ENCODE measurements around the gene FAM120A.

DNA sequence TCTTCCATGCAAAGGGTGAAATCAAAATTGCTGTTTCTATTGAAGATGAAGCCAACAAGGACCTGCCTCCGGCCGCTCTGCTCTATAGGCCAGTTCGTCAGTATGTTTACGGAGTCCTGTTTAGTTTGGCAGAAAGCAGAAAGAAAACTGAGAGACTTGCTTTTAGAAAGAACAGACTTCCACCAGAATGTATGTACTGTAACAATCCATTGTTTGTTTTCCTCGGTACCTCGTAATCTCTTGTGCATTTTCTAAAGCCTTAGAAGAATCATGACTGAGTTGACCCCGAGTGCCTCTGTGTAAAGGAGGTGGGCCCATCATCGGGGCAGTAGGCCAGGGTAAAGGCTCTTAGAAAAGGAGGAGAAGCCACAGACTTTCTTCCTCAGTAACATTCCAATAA, 80.7 kb downstream of the FAM120A start:
- TF ChIP-seq, protein P1, sequence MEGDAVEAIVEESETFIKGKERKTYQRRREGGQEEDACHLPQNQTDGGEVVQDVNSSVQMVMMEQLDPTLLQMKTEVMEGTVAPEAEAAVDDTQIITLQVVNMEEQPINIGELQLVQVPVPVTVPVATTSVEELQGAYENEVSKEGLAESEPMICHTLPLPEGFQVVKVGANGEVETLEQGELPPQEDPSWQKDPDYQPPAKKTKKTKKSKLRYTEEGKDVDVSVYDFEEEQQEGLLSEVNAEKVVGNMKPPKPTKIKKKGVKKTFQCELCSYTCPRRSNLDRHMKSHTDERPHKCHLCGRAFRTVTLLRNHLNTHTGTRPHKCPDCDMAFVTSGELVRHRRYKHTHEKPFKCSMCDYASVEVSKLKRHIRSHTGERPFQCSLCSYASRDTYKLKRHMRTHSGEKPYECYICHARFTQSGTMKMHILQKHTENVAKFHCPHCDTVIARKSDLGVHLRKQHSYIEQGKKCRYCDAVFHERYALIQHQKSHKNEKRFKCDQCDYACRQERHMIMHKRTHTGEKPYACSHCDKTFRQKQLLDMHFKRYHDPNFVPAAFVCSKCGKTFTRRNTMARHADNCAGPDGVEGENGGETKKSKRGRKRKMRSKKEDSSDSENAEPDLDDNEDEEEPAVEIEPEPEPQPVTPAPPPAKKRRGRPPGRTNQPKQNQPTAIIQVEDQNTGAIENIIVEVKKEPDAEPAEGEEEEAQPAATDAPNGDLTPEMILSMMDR (conservative IDR thresholded peaks at IDR 0.05; ENCODE audit: low read depth, low read length) = no peak
- TF ChIP-seq EZH2phosphoT487 (IDR thresholded peaks at IDR 0.05; ENCODE audit: borderline replicate concordance, low read length) (no peak), EZH2 (IDR thresholded peaks at IDR 0.05; ENCODE audit: low read length, unreplicated experiment) (no peak)

Measured in PC-3 (cell line).